ENCODE measurements around the gene SLC5A10.

GRCh38 chr17:18963126-18964017, 11.4 kb downstream of the SLC5A10 start:
- no peak for TF ChIP-seq CTCF (IDR thresholded peaks at IDR 0.05)
- TF ChIP-seq POLR2A (IDR thresholded peaks at IDR 0.05), result no peak
